HEK293T (cell line): Measurements from ENCODE around the gene ZNF595.

Experiments
- BHLHE40 ChIP-seq: fragments of 450-650 bp; IDR thresholded peaks from 2 replicates; pipeline ENCODE4 v1.6.1; 2016; ENCODE audit warnings: mild to moderate bottlenecking, moderate library complexity, borderline replicate concordance
- SP1 ChIP-seq: fragments of 450-650 bp; IDR thresholded peaks from 2 replicates; pipeline ENCODE4 v1.6.1; 2017
- TARDBP ChIP-seq: fragments of 450-650 bp; IDR thresholded peaks from 2 replicates; pipeline ENCODE4 v1.6.1; 2016
- TF ChIP-seq, protein P1 (sequence below): fragments of 450-650 bp; IDR thresholded peaks from 2 replicates; pipeline ENCODE4 v1.6.1; 2016

DNA sequence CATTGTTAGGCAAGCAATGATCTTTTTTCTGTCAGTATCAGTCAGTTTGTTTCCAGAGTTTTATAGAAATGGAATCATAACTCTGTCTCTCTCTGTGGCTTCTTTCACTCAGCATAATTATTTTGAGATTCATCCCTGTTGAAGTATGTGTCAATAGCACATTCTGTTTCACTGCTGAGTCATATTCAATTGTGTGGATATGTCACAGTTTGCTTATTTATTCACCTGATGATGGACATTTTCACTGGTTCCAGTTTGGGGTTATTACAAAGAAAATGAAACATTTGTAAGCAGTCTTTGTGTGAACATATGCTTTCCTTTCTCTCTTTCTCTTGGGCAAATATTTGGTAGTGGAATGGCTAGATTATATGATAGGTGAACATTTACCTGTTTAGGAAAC is 61.0 kb downstream of the ZNF595 start:
- TF ChIP-seq TARDBP (no peak), SP1 (no peak), BHLHE40 (no peak)
- TF ChIP-seq, protein P1, sequence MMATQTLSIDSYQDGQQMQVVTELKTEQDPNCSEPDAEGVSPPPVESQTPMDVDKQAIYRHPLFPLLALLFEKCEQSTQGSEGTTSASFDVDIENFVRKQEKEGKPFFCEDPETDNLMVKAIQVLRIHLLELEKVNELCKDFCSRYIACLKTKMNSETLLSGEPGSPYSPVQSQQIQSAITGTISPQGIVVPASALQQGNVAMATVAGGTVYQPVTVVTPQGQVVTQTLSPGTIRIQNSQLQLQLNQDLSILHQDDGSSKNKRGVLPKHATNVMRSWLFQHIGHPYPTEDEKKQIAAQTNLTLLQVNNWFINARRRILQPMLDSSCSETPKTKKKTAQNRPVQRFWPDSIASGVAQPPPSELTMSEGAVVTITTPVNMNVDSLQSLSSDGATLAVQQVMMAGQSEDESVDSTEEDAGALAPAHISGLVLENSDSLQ, result no peak
